ENCODE data around the gene PSMD13.
"Not testable (repeated sequence)": the region's sequence is repeated elsewhere in the genome, so short reads cannot be mapped to it uniquely, and the experiment has no call there.

The PSMD13 gene

GRCh38 chr11:236774-237767 lies at the start of gene PSMD13:
PSMD13 (plus strand) TSS chr11:236976; CDS start chr11:237050, 74 bp downstream.
- Histone ChIP-seq H3K9ac (ENCODE audit: low read depth in 1 of 2, low read length in 2 of 2) (peak within 1 kb of the TSS; percentile 90 to 94), H3K27me3 (ENCODE audit: control insufficient read depth in 2 of 2, insufficient read depth in 2 of 2, low read length in 2 of 2) (no peaks in the 10 kb centered on the region), H3K4me1 (ENCODE audit: control insufficient read depth in 2 of 2, insufficient read depth in 2 of 2, low read length in 2 of 2) (peaks cover 18% of the 10 kb centered on the region in 2 donors), H3K27ac (ENCODE audit: low read depth in 2 of 2, low read length in 2 of 2) (peak within 1 kb of the TSS; percentile 97 to 98), H3K4me3 (ENCODE audit: low read length in 2 of 2) (peak within 1 kb of the TSS; percentile 77 to 92), H3K36me3 (ENCODE audit: control insufficient read depth in 2 of 2, insufficient read depth in 2 of 2, low read length in 2 of 2) (peaks cover 9 to 15% of the 10 kb centered on the region in 2 donors), H3K9me3 (ENCODE audit: control insufficient read depth in 2 of 2, low read length in 2 of 2) (no peaks in the 10 kb centered on the region)

GRCh38 chr11:189200-189783 lies 47.5 kb upstream of the PSMD13 start:
- H3K9ac ChIP-seq (ENCODE audit: low read depth in 1 of 2, low read length in 2 of 2); H3K4me3 ChIP-seq (ENCODE audit: low read length in 2 of 2); H3K27me3 ChIP-seq (ENCODE audit: control insufficient read depth in 2 of 2, insufficient read depth in 2 of 2, low read length in 2 of 2); H3K4me1 ChIP-seq (ENCODE audit: control insufficient read depth in 2 of 2, insufficient read depth in 2 of 2, low read length in 2 of 2); H3K9me3 ChIP-seq (ENCODE audit: control insufficient read depth in 2 of 2, low read length in 2 of 2); H3K36me3 ChIP-seq (ENCODE audit: control insufficient read depth in 2 of 2, insufficient read depth in 2 of 2, low read length in 2 of 2); H3K27ac ChIP-seq (ENCODE audit: low read depth in 2 of 2, low read length in 2 of 2): not testable (repeated sequence)

DNA sequence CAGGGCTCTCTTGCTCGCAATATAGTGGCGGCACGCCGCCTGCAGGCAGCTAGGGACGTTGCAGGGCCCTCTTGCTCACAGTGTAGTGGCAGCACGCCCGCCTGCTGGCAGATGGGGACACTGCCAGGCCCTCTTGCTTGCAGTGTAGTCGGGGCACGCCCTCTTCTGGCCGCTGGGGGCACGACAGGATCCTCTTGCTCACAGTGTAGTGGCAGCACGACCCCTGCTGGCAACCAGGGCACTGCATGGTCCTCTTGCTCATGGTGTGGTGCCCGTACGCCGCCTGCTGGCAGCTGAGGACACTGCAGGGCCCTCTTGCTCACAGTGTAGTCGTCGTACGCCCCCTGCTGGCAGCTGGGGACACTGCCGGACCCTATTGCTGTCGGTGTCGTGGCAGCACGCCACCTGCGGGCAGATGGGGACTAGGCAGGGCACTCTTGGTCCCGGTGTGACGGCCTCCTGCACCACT lies 46.9 kb upstream of the PSMD13 start:
- H3K36me3 ChIP-seq (ENCODE audit: control insufficient read depth in 2 of 2, insufficient read depth in 2 of 2, low read length in 2 of 2); H3K27ac ChIP-seq (ENCODE audit: low read depth in 2 of 2, low read length in 2 of 2); H3K9ac ChIP-seq (ENCODE audit: low read depth in 1 of 2, low read length in 2 of 2); H3K27me3 ChIP-seq (ENCODE audit: control insufficient read depth in 2 of 2, insufficient read depth in 2 of 2, low read length in 2 of 2); H3K4me1 ChIP-seq (ENCODE audit: control insufficient read depth in 2 of 2, insufficient read depth in 2 of 2, low read length in 2 of 2); H3K9me3 ChIP-seq (ENCODE audit: control insufficient read depth in 2 of 2, low read length in 2 of 2); H3K4me3 ChIP-seq (ENCODE audit: low read length in 2 of 2): not testable (repeated sequence)

- H3K36me3 ChIP-seq (ENCODE audit: control insufficient read depth in 2 of 2, insufficient read depth in 2 of 2, low read length in 2 of 2); H3K27ac ChIP-seq (ENCODE audit: low read depth in 2 of 2, low read length in 2 of 2); H3K9me3 ChIP-seq (ENCODE audit: control insufficient read depth in 2 of 2, low read length in 2 of 2): not testable (repeated sequence)
Observed at GRCh38 chr11:190546-190945, 46.2 kb upstream of the PSMD13 start.

DNA sequence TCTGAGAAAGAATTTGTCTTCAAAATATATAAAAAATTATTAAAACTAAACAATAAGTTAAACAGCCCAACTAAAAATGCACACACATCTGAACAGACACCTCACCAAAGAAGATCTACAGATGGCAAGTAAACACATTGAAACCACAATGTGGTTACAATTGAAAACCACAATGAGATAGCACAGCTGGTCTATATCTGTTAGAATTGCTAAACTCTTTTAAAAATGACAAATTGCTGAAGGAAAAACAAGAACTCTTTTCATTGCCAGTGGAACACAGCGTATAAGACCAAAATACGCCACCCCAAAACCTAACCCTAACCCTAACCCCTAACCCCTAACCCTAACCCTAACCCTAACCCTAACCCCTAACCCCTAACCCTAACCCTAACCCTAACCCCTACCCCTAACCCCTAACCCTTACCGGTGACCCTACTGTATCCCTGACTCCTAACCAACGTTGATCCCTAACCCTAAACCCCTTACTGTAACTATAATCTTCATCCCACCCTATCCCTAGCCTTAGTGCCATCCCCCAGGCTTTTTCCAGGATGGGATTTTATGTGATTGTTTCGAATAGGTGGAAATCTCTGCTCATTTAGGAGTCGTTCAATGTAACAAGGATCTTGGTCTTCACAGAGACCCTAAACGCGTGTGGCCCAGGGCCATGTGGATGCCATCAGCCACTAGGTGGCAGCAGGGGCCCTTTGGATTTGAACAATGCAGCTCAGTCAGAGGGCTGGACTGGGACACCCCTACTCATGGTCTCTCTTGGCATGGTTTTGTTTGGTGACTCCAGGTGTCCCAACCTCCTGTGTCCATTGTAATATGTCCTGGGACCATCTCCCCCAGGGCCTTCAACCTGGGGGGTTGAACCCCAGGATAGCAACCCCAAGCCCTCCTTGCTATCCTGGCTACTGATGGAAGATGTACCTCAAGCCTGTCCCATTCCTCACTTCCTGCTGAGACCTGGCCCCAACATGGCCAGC lies 45.0 kb upstream of the PSMD13 start:
- H3K4me3 ChIP-seq (ENCODE audit: low read length in 2 of 2); H3K9me3 ChIP-seq (ENCODE audit: control insufficient read depth in 2 of 2, low read length in 2 of 2); H3K4me1 ChIP-seq (ENCODE audit: control insufficient read depth in 2 of 2, insufficient read depth in 2 of 2, low read length in 2 of 2); H3K27ac ChIP-seq (ENCODE audit: low read depth in 2 of 2, low read length in 2 of 2); H3K36me3 ChIP-seq (ENCODE audit: control insufficient read depth in 2 of 2, insufficient read depth in 2 of 2, low read length in 2 of 2); H3K27me3 ChIP-seq (ENCODE audit: control insufficient read depth in 2 of 2, insufficient read depth in 2 of 2, low read length in 2 of 2); H3K9ac ChIP-seq (ENCODE audit: low read depth in 1 of 2, low read length in 2 of 2): not testable (repeated sequence)

More at GRCh38 chr11:190546-190945, 46.2 kb upstream of the PSMD13 start:
- H3K9ac ChIP-seq (ENCODE audit: low read depth in 1 of 2, low read length in 2 of 2); H3K4me3 ChIP-seq (ENCODE audit: low read length in 2 of 2); H3K4me1 ChIP-seq (ENCODE audit: control insufficient read depth in 2 of 2, insufficient read depth in 2 of 2, low read length in 2 of 2); H3K27me3 ChIP-seq (ENCODE audit: control insufficient read depth in 2 of 2, insufficient read depth in 2 of 2, low read length in 2 of 2): not testable (repeated sequence)

DNA sequence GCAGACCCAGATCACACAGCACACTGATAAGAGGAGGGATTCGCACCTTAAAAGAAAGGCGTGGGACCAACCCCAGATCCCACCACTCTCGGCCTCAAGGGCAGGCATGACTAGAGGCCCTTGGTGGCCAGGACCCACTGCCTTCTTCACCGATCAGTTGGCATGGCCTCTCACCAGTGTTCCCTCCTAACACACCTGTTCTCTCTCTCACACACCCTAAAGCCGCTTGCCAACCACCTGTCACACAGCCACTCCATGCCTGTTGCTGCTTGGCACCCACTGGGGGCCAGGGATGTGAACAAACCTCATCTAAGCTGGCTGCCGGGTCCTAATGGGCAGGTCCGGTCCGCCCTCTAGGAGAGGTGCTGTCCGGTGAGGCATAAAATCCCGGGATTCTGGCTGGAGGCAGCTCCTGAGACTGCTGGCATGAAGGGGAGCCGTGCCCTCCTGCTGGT lies 44.1 kb upstream of the PSMD13 start, which contains the start of gene SCGB1C1:
Gene SCGB1C1 (plus strand): TSS at position 405 of the 455 bp plus-strand sequence. CDS start 22 bp downstream, at position 427.
- H3K4me1 ChIP-seq (ENCODE audit: control insufficient read depth in 2 of 2, insufficient read depth in 2 of 2, low read length in 2 of 2); H3K9ac ChIP-seq (ENCODE audit: low read depth in 1 of 2, low read length in 2 of 2); H3K27ac ChIP-seq (ENCODE audit: low read depth in 2 of 2, low read length in 2 of 2); H3K9me3 ChIP-seq (ENCODE audit: control insufficient read depth in 2 of 2, low read length in 2 of 2); H3K36me3 ChIP-seq (ENCODE audit: control insufficient read depth in 2 of 2, insufficient read depth in 2 of 2, low read length in 2 of 2); H3K4me3 ChIP-seq (ENCODE audit: low read length in 2 of 2); H3K27me3 ChIP-seq (ENCODE audit: control insufficient read depth in 2 of 2, insufficient read depth in 2 of 2, low read length in 2 of 2): not testable (repeated sequence)

GRCh38 chr11:193481-193880 lies 43.3 kb upstream of the PSMD13 start:
- not testable (repeated sequence) for H3K36me3 ChIP-seq (ENCODE audit: control insufficient read depth in 2 of 2, insufficient read depth in 2 of 2, low read length in 2 of 2); H3K4me1 ChIP-seq (ENCODE audit: control insufficient read depth in 2 of 2, insufficient read depth in 2 of 2, low read length in 2 of 2); H3K4me3 ChIP-seq (ENCODE audit: low read length in 2 of 2); H3K9me3 ChIP-seq (ENCODE audit: control insufficient read depth in 2 of 2, low read length in 2 of 2); H3K27me3 ChIP-seq (ENCODE audit: control insufficient read depth in 2 of 2, insufficient read depth in 2 of 2, low read length in 2 of 2); H3K9ac ChIP-seq (ENCODE audit: low read depth in 1 of 2, low read length in 2 of 2); H3K27ac ChIP-seq (ENCODE audit: low read depth in 2 of 2, low read length in 2 of 2)

- Histone ChIP-seq H3K27me3 (ENCODE audit: control insufficient read depth in 2 of 2, insufficient read depth in 2 of 2, low read length in 2 of 2) (no peaks in the 10 kb centered on the region), H3K9ac (ENCODE audit: low read depth in 1 of 2, low read length in 2 of 2) (no peak overlapping the region), H3K27ac (ENCODE audit: low read depth in 2 of 2, low read length in 2 of 2) (no peak overlapping the region), H3K4me1 (ENCODE audit: control insufficient read depth in 2 of 2, insufficient read depth in 2 of 2, low read length in 2 of 2) (no peaks in the 10 kb centered on the region), H3K4me3 (ENCODE audit: low read length in 2 of 2) (no peak overlapping the region), H3K9me3 (ENCODE audit: control insufficient read depth in 2 of 2, low read length in 2 of 2) (no peaks in the 10 kb centered on the region), H3K36me3 (ENCODE audit: control insufficient read depth in 2 of 2, insufficient read depth in 2 of 2, low read length in 2 of 2) (peaks cover 3 to 8% of the 10 kb centered on the region in 2 donors)
Observed at GRCh38 chr11:196786-197731, 39.7 kb upstream of the PSMD13 start.

DNA sequence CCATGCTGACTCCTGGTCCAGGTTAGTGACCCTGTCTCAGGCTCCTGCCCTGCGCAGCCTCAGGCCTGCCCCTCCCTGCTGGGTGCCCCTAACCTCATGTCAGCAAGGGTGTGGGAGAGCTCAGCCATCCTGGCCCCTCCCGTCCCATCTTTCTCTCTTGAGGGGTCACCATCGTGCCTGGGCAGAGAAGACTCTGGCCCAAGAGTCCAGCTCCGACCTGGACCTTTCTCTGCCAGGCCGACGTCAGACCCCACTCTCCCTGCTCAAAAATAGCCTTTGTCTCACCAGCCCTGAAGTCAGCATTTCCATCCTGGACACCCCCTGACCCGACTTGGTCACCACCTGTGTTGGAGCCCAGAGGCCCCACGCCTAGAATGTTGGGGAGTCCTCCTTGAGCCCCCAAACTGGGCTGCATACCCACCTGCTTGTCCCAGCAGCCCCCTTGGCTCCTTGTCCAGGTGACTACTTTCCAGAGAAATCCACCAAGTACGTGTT lies 39.0 kb upstream of the PSMD13 start:
- Histone ChIP-seq H3K27me3 (ENCODE audit: control insufficient read depth in 2 of 2, insufficient read depth in 2 of 2, low read length in 2 of 2) (no peaks in the 10 kb centered on the region), H3K27ac (ENCODE audit: low read depth in 2 of 2, low read length in 2 of 2) (no peak overlapping the region), H3K36me3 (ENCODE audit: control insufficient read depth in 2 of 2, insufficient read depth in 2 of 2, low read length in 2 of 2) (peaks cover 3 to 11% of the 10 kb centered on the region in 2 donors), H3K4me3 (ENCODE audit: low read length in 2 of 2) (no peak overlapping the region), H3K9ac (ENCODE audit: low read depth in 1 of 2, low read length in 2 of 2) (no peak overlapping the region), H3K4me1 (ENCODE audit: control insufficient read depth in 2 of 2, insufficient read depth in 2 of 2, low read length in 2 of 2) (no peaks in the 10 kb centered on the region), H3K9me3 (ENCODE audit: control insufficient read depth in 2 of 2, low read length in 2 of 2) (no peaks in the 10 kb centered on the region)
